Measurements from ENCODE around the gene FRMD4A.
"Not testable (repeated sequence)": the region's sequence is repeated elsewhere in the genome, so short reads cannot be mapped to it uniquely, and the experiment has no call there.

The FRMD4A gene

GRCh38 chr10:13770760-13771493 is 559.8 kb downstream of the FRMD4A start:
- DNase-seq, result no peak

DNA sequence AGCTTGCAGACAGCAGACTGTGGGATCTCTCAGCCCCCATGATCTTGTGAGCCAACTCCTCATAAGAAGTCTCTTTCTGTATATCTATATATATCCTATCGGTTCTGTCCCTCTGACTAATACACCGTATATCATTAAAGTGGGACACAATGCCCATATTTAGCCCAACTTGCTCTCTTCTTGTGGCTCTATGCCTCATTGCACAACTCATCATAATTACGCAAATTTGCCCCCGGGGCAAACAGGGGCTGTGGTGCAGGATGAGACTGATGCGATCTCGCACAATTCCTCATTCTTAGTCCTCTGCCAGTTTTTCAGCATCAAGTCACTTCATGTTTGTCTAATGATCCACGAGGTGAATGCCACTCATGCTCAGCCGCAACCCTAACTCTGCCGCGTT is 560.8 kb downstream of the FRMD4A start:
- no peak for DNase-seq

GRCh38 chr10:13767676-13768178 is 563.0 kb downstream of the FRMD4A start:
- no peak for DNase-seq

DNA sequence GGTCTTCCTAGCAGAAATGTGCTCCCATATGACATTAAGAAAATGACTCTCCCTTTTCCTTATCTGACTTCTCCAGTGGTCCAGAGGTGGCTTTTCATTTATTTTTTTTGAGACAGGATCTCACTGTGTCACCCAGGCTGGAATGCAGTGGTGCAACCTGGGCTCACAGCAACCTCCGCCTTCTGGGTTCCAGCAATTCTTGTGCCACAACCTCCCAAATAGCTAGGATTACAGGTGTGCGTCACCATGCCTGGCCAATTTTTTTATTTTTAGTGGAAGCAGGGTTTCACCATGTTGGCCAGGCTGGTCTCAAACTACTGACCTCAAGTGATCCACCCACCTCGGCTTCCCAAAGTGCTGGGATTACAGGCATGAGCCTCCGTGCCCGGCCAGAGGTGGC is 563.6 kb downstream of the FRMD4A start:
- not testable (repeated sequence) for DNase-seq

- DNase-seq, result no peak
These were observed 564.9 kb downstream of the FRMD4A start for GRCh38 chr10:13765641-13766341.

- DNase-seq, result no peak
These were observed 569.1 kb downstream of the FRMD4A start for GRCh38 chr10:13761490-13762091.

DNA sequence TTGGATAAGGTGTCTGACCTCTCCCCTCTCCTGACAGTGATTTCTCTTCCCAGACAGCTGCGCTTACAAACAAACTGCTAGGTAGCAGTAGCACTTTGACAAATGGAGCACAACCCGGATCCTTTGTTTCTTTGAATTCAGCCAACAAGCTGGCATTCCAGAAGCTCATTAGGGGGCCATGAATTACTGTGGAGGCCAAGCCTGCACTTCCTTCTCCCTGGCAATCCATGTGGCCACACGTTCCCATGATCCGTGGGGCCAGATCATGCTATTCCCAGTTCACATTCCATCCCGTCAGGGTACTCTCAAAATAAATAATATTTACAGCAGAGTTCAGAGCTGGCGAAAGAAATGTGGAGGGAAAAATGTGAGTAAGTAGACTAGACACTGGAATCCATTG is 571.6 kb downstream of the FRMD4A start:
- DNase-seq, result no peak

DNA sequence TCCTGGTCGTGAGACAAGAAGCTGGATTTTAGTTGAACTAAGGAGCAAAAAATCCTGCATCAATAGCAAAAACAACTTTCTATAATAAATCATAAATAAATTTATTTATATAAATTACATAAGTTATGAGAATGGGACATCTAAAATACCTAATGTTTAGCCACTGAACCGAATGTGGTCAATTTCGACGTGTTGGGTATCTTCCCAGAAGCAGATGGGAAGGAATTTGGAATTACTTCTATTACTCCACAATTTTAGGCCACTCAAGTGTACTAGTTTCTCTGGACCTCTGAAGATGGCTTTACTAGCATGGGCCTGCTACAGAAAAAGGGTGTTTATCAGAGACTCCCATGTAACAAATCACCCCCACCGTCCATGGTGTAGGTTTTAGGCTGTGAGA is 572.0 kb downstream of the FRMD4A start:
- no peak for DNase-seq

DNA sequence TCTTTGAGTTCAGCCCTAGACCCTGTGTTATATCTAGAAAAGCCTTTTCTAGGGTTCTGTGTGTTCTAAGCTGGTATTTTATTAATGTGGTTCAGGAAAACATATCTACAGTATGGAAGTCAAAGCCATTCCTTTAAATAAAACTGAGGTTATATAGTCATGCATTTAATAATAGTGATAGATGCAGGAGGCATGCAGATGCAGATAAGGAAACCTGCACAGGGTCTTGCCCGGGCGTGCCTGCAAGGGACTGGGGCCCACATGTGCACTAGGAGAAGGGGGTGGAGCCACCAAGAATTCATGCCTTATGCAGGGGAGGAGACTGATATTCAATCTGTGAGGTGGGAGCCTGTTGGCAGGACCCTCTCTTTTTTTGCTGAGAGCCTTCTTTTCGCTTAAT is 572.4 kb downstream of the FRMD4A start:
- no peak for DNase-seq

DNA sequence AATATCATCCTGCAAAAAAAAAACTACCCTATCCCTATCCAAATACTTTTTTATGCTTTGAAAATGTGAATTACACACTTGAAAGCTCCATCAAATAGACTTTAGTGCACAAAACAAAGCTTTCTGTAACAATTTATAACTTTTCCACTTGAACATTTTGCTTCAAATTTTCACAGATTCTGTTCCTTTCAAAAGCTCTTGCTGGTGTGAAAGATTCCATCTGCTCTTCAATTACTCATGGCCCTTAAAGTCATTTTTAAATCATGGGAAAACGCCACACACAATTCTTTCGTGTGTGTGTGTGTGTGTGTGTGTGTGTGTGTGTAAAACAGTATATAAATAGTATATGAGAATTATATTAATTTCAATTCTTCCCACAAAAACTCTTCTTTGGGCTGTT is 576.4 kb downstream of the FRMD4A start:
- DNase-seq, result no peak

GRCh38 chr10:13751191-13751764 is 579.4 kb downstream of the FRMD4A start:
- DNase-seq, result no peak

DNA sequence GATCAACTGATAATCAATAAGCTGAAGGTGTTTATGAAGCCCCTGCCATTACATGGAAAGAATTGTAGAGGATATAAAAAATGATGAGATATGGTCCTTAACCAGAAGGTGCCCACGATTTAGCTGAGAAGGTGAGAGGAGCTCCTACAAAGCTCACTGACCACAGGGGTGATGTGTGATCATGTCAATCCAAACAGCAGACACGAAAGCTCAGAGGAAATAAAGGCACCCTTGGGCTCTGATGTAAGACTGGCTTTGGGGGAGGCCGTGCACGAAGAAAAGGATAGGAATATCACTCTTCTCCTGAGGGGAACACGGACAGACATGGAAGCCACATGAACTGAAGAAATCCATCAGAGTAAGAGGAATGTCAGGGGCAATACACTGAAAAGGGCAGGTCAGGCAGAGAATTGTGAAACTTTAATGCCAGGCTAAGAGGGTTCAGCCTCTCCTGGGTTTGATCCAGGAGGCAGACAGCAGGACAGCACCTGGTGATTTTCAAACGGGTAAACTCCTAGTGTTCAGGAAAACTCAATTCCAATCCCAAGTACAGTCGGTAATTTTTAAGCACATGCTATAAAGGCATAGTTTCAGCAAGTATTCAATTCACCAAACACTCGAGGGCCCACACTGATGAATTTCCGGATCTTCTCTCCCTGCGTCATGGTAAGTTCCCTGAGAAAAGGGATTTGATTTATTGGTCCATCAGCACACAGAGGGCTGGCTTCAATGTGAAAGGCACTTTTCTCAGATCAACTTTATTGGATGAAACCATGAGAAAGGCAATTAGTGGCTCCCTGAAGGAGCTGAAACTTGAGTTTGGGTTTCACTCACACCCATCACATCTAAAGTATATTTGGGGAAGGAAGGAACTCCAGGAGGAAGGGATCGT is 580.2 kb downstream of the FRMD4A start:
- DNase-seq, result no peak

DNA sequence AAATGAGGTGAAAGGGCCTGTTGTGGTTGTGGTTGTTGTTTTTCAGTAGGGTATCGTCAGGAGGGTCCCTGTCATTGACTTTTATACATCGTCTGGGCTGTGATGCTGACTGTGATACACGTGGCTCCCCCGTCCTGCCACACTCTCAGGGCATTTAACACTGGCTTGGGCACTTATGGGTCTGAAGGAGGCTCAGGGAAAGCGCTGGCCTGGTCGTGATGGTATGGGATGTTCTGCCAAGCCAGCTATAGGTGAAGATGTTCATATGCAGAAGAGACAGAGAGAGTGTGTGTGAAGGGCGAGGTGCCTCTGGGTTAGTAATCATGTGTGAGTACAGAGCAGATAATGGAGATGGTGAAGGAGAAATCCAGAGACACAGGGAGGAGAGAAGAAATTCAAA is 585.5 kb downstream of the FRMD4A start:
- no peak for DNase-seq

DNA sequence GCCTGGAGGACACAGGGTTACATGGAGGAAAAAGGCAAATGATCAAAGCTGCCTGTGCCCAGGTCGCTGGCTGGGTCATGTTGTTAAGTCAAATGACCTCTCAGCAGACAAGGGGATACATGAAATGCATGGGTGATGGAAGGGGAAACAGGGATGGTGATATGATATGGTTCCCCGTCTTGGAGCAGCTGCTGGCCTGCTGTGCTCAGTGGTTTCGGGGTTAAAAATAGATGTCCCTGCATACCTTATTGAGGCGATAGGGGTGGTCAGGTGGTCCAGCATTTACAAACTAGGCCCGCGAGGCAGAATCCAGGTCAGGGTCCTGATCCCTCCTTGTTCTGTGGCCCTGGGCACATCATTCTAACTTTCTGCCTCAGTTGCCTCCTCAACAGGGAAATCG is 586.8 kb downstream of the FRMD4A start:
- no peak for DNase-seq

GRCh38 chr10:13743101-13743693 is 587.5 kb downstream of the FRMD4A start:
- DNase-seq, result no peak

- no peak for DNase-seq
These were observed 589.3 kb downstream of the FRMD4A start for GRCh38 chr10:13741438-13741837.

DNA sequence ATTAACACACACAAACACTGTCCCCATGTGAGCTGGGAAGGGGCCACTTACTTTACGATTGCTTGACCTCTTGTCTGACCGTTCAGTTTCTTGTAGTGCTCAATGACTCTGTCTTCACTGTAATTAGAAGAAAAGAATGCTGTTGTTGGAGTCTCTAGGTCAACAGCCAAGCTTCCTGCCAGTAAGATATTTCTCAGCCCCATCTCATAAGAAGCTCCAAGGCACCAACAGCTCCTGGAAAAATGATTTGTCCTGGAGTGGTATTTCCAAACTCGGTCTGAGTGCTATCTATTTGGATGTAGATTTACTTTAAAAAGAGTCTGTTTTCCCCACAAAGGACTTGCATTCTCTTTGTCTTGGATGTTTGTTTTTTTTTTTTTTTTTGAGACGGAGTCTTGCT is 590.3 kb downstream of the FRMD4A start:
- no peak for DNase-seq

DNA sequence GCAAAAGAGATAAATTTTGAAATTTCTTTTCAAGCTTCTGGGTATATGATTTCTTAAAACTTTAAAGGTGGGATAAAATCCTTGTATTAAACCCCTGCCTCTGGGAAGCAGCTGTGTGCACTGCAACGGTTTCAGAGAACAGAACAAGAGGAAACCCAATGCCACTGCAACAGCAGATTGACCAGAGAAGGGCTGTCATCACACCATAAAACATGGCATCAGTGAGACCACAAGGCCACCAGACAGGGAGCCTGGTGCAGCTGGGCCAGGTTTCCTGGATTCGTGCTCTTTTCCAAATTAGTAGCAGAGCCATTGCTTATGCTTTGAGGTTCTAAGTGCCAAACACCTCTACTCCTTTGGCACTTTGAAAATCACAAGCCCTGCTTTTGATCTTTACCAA is 591.5 kb downstream of the FRMD4A start:
- no peak for DNase-seq

DNA sequence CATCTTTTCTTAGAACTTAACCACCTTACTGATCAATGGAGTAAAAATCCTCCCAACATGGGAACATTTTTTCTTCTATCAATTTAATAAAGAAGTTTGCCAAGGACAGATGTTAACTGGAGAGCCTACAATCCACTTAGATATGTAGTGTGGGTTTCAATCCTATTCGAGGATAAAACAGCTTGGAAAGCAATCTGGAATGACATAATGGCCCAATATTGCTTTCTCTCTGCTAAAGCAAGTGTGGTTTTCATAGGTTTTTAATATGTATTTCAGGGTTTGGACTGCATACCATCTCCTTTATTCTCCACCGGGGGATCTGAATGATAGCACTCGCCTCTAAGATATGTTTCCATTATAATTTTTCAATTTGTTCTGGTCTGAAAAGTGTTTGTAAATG is 594.2 kb downstream of the FRMD4A start:
- DNase-seq, result no peak

GRCh38 chr10:13734151-13734550 is 596.6 kb downstream of the FRMD4A start:
- no peak for DNase-seq

GRCh38 chr10:13733071-13733470 is 597.7 kb downstream of the FRMD4A start:
- no peak for DNase-seq

DNA sequence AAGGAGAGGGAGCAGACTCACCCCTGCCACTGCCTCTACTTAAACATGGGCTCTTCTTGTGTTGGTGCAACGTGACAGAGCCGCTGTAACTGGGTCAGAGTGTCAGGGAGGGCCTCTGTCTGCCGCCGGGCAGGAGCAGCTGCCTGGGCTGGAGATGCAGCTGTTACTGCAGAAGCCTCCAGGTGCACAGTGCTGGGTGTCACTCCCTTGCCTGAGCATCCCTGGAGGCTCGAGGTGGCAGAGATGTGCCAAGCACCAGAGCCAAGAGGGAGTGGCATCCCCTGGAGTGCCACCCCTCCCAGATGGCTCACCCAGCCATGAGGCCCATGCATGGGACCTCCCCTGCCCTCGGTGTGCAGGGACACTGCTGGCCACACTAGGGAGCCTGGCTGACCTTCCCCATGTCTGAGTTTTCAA is 598.3 kb downstream of the FRMD4A start:
- DNase-seq, result no peak

Data from NCI-H1436 (cell line).